HepG2 (cell line): ENCODE measurements around the gene KLHL36. TPM values are rescaled to one million over a fixed set of nuclear protein-coding genes. Genes with fewer than 3 reads are reported as not detected.

ENCODE experiments used
- AGO2 ChIP-seq: fragments of 200-400 bp; formaldehyde crosslinking; optimal IDR thresholded peaks from 2 replicates; pipeline ENCODE3; 2017; ENCODE audit warnings: mild to moderate bottlenecking, low read depth, low read length, moderate library complexity
- CREB1 ChIP-seq, 2 experiments: fragments of 450-650 bp in 1 of 2; IDR thresholded peaks; 2 replicates each; pipeline ENCODE4 v1.6.1; 2016 to 2017; ENCODE audit warnings: control low read depth in 1 of 2, mild to moderate bottlenecking in 1 of 2, missing compliant biosample characterization in 1 of 2, missing genetic modification characterization in 1 of 2
- MBD4 ChIP-seq: IDR thresholded peaks from 2 replicates; pipeline ENCODE4 v1.6.1; 2012; ENCODE audit warnings: low read length, inconsistent platforms, borderline replicate concordance
- POLR2AphosphoS5 ChIP-seq: IDR thresholded peaks from 2 replicates; pipeline ENCODE4 v1.6.1; 2012; ENCODE audit warnings: low read depth, low read length
- PTBP1 ChIP-seq: fragments of 200-400 bp; formaldehyde crosslinking; IDR thresholded peaks from 2 replicates; pipeline ENCODE4 v1.6.1; 2018; ENCODE audit warnings: low read length, low read depth; ENCODE audit not compliant: poor library complexity, severe bottlenecking
- SP1 ChIP-seq, 2 experiments: fragments of 450-650 bp in 1 of 2; sonication (generic) in 1 of 2; formaldehyde crosslinking in 1 of 2; IDR thresholded peaks; 2 replicates each; pipeline versions ENCODE4 v1.4.0 to v1.6.1; 2016 to 2020; ENCODE audit warnings: missing genetic modification reagents in 1 of 2
- ZBTB8A ChIP-seq: sonication (generic); formaldehyde crosslinking; IDR thresholded peaks from 2 replicates; pipeline ENCODE4 v1.4.0; 2020; ENCODE audit warnings: mild to moderate bottlenecking, low read depth, missing genetic modification reagents, borderline replicate concordance
- ZNF10 ChIP-seq: sonication (generic); formaldehyde crosslinking; IDR thresholded peaks from 2 replicates; pipeline ENCODE4 v1.4.0; 2020; ENCODE audit warnings: mild to moderate bottlenecking, low read depth, missing genetic modification reagents, borderline replicate concordance
- ZNF17 ChIP-seq: sonication (generic); formaldehyde crosslinking; IDR thresholded peaks from 2 replicates; pipeline ENCODE4 v1.5.0; 2020; ENCODE audit warnings: mild to moderate bottlenecking, missing genetic modification reagents
- ZNF30 ChIP-seq: sonication (generic); formaldehyde crosslinking; IDR thresholded peaks from 2 replicates; pipeline ENCODE4 v1.5.0; 2020; ENCODE audit warnings: mild to moderate bottlenecking, missing genetic modification reagents
- ZNF329 ChIP-seq: sonication (generic); formaldehyde crosslinking; IDR thresholded peaks from 2 replicates; pipeline ENCODE4 v1.9.0; 2021; ENCODE audit warnings: low read depth, mild to moderate bottlenecking, missing genetic modification reagents
- ZNF333 ChIP-seq: sonication (generic); formaldehyde crosslinking; IDR thresholded peaks from 2 replicates; pipeline ENCODE4 v1.4.0; 2020; ENCODE audit warnings: mild to moderate bottlenecking, missing genetic modification reagents, borderline replicate concordance
- ZNF552 ChIP-seq: sonication (generic); formaldehyde crosslinking; IDR thresholded peaks from 2 replicates; pipeline ENCODE4 v1.9.0; 2022; ENCODE audit warnings: missing genetic modification reagents, mild to moderate bottlenecking, borderline replicate concordance
- ZNF781 ChIP-seq: sonication (generic); formaldehyde crosslinking; IDR thresholded peaks from 2 replicates; pipeline ENCODE4 v1.5.1; 2020; ENCODE audit warnings: borderline replicate concordance, mild to moderate bottlenecking, missing genetic modification reagents; ENCODE audit errors: not compliant biosample characterization
- polyA plus RNA-seq, 8 experiments: library from polyadenylated mRNA; depleted of rRNA in 3 of 8; stranded (reverse) in 7 of 8; unstranded in 1 of 8; fragments of >200 nt; fragmentation: Illumina TruSeq in 4 of 8; extraction: Trizol in 4 of 8; gene quantifications; 2 replicates each; pipeline versions ENCODE4 v1.2.1 to v1.2.3, GENCODE V29; 2011 to 2016; ENCODE audit warnings: low read depth in 4 of 8, missing spikeins in 1 of 8, mixed read lengths in 1 of 8; ENCODE audit not compliant: insufficient read depth in 1 of 8
- total RNA-seq, 5 experiments: library from RNA; depleted of rRNA; stranded (reverse); fragments of >200 nt; fragmentation: Illumina TruSeq; extraction: Trizol; gene quantifications; 2 replicates each; pipeline ENCODE4 v1.2.3, GENCODE V29; 2016; ENCODE audit warnings: low read depth in 1 of 5
- TF ChIP-seq, protein P1 (sequence below): sonication (generic); formaldehyde crosslinking; IDR thresholded peaks from 2 replicates; pipeline ENCODE4 v1.5.0; 2020; ENCODE audit warnings: missing genetic modification reagents
- TF ChIP-seq, protein P2 (sequence below): sonication (generic); formaldehyde crosslinking; IDR thresholded peaks from 2 replicates; pipeline ENCODE4 v1.4.0; 2020; ENCODE audit warnings: missing genetic modification reagents, borderline replicate concordance
- TF ChIP-seq, protein P3 (sequence below): sonication (generic); formaldehyde crosslinking; conservative IDR thresholded peaks from 2 replicates; pipeline ENCODE4 v1.8.0; 2022; ENCODE audit warnings: missing genetic modification reagents
- TF ChIP-seq, protein P4 (sequence below): sonication (generic); formaldehyde crosslinking; IDR thresholded peaks from 2 replicates; pipeline ENCODE4 v1.4.0; 2020; ENCODE audit warnings: missing genetic modification reagents, borderline replicate concordance
- TF ChIP-seq, protein P5 (sequence below): sonication (generic); formaldehyde crosslinking; IDR thresholded peaks from 2 replicates; pipeline ENCODE4 v1.4.0; 2020; ENCODE audit warnings: missing genetic modification reagents

The KLHL36 gene
- total and polyA plus RNA-seq, 2 of the 13 experiments (the other 11 are each of a cell fraction or from before 2014, with no cell fraction given): 24.3 to 26.0 TPM

DNA sequence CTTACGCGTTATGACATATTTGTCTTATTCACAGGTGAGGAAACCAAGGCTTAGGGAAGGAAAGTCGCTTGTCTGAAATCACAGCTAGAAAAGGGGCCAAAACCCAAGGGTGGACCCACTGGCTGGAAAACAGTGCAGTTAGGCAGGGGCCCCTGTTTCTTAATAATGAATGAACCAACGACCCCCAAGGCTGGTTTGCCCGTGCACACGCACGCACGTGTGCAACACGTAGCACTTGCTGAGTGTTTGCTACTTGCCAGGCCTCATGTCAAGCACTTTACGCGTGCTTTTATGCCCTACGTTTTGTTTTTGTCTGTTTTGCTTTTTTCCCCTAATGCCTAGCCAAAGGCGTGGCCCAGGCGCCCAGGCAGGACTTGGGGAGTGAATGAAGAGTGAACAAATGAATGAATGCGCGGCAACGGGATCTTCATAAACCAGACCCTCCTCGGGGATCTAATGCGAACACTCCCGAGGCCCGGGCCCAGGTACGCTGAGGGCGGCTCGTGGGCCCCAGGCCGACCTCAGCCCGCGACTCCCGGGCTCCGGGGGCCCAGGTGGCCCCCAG lies 50.9 kb downstream of the KLHL36 start (continued):
- TF ChIP-seq, protein P1, sequence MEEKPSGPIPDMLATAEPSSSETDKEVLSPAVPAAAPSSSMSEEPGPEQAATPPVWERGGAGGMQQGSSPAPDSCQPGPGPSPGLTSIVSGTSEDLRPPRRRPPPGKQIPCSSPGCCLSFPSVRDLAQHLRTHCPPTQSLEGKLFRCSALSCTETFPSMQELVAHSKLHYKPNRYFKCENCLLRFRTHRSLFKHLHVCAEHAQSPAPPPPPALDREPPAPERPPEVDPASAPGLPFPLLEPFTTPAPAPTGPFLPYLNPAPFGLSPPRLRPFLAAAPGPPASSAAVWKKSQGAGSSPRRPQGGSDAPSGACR: no peak
- TF ChIP-seq SP1 (IDR thresholded peaks at IDR 0.05) (no peak), SP1 (CRISPR knock-in tag; IDR thresholded peaks at IDR 0.05) (no peak), ZNF17 (CRISPR knock-in tag) (no peak), PTBP1 (peak; percentile 73), ZNF333 (0 out of 2 replicates have a peak, but pooled peaks have one; percentile 80), AGO2 (no peak), ZNF30 (CRISPR knock-in tag) (0 out of 2 replicates have a peak, but pooled peaks have one; percentile 30), ZNF552 (CRISPR knock-in tag) (no peak), CREB1 (IDR thresholded peaks at IDR 0.05) (no peak), CREB1 (CRISPR knock-in tag; IDR thresholded peaks at IDR 0.05) (no peak), MBD4 (no peak), ZBTB8A (CRISPR knock-in tag) (no peak; the same call in 1 of the 2 replicates), ZNF10 (CRISPR knock-in tag) (no peak), POLR2AphosphoS5 (no peak), ZNF329 (no peak; the same call in 1 of the 2 replicates), ZNF781 (CRISPR knock-in tag) (no peak)
- TF ChIP-seq, protein P2, sequence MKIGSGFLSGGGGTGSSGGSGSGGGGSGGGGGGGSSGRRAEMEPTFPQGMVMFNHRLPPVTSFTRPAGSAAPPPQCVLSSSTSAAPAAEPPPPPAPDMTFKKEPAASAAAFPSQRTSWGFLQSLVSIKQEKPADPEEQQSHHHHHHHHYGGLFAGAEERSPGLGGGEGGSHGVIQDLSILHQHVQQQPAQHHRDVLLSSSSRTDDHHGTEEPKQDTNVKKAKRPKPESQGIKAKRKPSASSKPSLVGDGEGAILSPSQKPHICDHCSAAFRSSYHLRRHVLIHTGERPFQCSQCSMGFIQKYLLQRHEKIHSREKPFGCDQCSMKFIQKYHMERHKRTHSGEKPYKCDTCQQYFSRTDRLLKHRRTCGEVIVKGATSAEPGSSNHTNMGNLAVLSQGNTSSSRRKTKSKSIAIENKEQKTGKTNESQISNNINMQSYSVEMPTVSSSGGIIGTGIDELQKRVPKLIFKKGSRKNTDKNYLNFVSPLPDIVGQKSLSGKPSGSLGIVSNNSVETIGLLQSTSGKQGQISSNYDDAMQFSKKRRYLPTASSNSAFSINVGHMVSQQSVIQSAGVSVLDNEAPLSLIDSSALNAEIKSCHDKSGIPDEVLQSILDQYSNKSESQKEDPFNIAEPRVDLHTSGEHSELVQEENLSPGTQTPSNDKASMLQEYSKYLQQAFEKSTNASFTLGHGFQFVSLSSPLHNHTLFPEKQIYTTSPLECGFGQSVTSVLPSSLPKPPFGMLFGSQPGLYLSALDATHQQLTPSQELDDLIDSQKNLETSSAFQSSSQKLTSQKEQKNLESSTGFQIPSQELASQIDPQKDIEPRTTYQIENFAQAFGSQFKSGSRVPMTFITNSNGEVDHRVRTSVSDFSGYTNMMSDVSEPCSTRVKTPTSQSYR: no peak
- TF ChIP-seq, protein P3, sequence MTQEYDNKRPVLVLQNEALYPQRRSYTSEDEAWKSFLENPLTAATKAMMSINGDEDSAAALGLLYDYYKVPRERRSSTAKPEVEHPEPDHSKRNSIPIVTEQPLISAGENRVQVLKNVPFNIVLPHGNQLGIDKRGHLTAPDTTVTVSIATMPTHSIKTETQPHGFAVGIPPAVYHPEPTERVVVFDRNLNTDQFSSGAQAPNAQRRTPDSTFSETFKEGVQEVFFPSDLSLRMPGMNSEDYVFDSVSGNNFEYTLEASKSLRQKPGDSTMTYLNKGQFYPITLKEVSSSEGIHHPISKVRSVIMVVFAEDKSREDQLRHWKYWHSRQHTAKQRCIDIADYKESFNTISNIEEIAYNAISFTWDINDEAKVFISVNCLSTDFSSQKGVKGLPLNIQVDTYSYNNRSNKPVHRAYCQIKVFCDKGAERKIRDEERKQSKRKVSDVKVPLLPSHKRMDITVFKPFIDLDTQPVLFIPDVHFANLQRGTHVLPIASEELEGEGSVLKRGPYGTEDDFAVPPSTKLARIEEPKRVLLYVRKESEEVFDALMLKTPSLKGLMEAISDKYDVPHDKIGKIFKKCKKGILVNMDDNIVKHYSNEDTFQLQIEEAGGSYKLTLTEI (CRISPR knock-in tag): no peak
- TF ChIP-seq, protein P4, sequence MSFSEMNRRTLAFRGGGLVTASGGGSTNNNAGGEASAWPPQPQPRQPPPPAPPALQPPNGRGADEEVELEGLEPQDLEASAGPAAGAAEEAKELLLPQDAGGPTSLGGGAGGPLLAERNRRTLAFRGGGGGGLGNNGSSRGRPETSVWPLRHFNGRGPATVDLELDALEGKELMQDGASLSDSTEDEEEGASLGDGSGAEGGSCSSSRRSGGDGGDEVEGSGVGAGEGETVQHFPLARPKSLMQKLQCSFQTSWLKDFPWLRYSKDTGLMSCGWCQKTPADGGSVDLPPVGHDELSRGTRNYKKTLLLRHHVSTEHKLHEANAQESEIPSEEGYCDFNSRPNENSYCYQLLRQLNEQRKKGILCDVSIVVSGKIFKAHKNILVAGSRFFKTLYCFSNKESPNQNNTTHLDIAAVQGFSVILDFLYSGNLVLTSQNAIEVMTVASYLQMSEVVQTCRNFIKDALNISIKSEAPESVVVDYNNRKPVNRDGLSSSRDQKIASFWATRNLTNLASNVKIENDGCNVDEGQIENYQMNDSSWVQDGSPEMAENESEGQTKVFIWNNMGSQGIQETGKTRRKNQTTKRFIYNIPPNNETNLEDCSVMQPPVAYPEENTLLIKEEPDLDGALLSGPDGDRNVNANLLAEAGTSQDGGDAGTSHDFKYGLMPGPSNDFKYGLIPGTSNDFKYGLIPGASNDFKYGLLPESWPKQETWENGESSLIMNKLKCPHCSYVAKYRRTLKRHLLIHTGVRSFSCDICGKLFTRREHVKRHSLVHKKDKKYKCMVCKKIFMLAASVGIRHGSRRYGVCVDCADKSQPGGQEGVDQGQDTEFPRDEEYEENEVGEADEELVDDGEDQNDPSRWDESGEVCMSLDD (CRISPR knock-in tag): peak; percentile 66
- TF ChIP-seq, protein P5, sequence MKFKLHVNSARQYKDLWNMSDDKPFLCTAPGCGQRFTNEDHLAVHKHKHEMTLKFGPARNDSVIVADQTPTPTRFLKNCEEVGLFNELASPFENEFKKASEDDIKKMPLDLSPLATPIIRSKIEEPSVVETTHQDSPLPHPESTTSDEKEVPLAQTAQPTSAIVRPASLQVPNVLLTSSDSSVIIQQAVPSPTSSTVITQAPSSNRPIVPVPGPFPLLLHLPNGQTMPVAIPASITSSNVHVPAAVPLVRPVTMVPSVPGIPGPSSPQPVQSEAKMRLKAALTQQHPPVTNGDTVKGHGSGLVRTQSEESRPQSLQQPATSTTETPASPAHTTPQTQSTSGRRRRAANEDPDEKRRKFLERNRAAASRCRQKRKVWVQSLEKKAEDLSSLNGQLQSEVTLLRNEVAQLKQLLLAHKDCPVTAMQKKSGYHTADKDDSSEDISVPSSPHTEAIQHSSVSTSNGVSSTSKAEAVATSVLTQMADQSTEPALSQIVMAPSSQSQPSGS (CRISPR knock-in tag): 0 out of 2 replicates have a peak, but pooled peaks have one; percentile 12
